ENCODE measurements around the gene KRT80.

The KRT80 gene

GRCh38 chr12:52210925-52211650 lies 19.3 kb upstream of the KRT80 start:
- DNase-seq (ENCODE audit: low spot score) = no peak

DNA sequence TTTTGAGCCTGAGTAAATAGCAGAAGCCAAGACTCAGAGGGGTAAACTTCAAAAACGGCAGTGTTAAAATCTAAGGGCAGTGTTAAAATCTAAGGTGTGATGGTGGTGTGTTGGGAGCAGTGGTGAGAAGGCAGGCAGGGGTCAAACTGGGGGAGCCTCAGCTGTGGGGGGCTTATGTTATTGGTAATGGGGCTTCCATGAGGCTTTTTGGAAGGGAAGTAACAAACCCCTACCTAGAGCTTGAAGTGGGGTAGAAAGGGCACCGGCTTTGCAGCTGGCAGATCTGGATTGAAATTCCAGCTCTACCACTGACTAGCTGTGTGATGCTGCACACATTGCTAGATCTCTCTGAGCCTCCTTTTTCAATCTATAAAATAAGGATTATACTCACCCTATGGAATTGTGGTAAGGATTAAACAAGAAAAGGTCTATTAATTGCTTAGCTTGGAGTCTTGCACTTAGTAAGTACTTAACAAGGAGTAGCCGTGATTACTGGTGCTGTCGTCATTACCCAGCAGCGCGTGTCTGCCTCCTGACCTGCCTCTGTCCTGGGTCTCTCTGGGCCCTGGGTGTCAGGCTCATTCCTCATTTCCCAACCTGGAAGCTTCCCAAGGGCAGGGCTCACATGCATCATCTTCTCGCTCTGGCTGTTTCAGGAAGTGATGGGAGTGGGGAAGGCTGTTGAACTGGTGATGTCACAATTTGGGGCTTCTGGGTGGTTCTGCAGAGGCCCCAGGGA lies 18.5 kb upstream of the KRT80 start:
- DNase-seq (ENCODE audit: low spot score) = no peak

- no peak for DNase-seq (ENCODE audit: low spot score)
Measured at GRCh38 chr12:52209321-52209720, 17.5 kb upstream of the KRT80 start.

DNA sequence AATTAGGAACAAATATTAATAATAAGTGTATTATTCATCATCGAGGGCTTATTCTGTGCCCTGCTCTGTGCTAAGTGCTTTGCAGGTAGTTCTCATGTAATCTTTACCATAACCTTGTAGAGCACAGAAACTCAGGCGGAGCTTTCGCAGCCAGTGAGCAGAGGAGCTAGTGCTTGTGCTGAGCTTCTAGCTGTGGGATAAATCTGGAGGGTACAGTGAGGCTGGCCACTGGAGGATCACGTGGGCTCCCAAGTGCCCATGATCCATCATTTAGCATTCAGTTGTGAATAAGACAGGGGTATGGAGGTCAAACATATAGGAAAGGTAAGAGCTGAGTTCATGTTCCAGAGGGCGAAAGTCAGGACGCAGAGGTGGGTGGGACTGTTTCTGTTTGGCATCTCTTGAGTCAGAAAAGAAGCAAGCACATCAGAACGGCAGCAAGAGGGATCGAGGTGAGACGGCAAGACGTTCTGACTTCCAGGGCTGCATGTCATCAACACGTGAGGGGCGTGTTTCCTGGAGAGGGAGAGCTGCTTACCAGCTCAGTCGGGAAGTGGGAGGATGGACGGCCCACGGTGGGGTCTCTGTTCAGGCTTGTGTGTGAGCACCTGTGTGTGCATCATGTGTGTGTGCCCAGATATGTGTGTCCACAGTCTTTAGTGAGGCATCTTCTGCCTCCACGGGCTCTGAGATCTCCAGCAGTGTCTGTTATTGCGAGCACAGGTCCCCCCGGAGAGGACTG lies 16.8 kb upstream of the KRT80 start:
- no peak for DNase-seq (ENCODE audit: low spot score)

DNA sequence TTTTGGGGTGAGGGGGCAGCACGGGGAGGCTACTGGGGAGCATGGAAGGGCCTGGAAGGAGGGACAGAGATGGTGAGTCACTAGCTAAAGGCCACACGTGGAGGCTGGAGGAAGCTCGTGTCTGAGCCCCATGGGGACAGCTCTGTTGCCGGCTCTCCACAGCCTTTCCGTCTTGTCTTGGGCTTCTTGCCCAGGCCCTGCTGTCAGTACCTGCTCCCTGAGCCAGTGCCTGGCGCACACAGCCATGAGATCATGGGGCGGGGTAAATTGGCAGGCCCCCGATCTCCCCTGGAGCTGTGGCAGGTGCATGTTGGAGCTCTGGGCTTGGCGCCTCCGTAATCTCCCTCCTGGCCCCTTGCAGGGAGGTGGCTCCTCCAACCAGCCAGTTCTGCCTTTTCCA lies 16.1 kb upstream of the KRT80 start:
- peak; percentile 77 for DNase-seq (ENCODE audit: low spot score)

DNA sequence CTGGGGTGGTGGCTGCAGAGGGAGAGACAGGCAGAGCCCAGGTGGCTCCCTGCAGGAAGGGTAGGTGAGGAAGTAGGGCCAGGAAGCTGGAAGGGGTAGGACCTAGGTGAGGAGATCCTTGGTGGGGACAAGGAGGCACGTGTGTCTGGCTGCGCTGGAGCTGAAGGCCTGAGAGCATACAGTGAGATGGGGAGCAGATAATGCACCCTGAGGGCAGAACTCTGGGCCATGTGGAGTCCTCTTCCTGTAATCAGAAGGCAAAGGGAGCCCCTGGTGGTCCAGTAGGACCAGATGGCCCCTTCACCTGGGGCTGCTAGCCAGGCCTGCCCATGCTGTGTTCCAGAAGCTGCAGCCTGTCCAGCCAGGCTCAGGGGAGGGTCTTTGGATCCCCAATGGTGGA lies 15.3 kb upstream of the KRT80 start:
- no peak for DNase-seq (ENCODE audit: low spot score)

GRCh38 chr12:52206304-52207040 lies 14.7 kb upstream of the KRT80 start:
- no peak for DNase-seq (ENCODE audit: low spot score)

DNA sequence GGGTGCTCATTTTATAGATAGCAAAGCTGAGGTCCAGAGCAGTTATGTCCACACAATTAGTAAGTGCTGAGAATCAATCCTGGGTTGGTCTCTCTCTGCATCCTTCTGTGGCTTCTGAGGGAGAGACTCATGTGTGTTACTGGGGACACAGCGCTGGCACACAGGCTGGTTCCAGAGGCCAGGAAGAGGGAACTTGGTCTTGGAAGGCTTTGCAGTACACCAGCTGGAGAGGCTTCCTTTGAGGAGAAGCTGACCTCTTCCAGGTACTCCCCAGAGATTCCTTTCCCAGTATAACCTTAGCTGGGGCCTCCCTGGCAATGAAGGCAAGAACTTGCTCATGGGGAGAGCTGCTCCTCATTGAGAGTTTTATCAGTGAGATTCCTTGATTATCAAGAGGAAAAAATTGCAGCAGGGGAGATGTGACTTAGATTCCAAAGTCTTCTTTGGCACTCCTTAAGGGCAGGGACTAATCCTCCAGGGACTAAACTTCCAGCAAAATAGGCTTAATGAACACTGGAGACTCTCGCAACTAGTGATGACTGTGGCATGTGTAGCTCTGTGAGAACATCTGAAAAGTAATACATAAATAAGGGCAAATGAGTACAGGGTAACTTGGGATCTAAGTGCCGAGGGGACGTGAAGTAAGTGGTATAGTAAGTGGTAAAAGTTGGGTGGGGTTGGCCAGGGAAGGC lies 13.9 kb upstream of the KRT80 start:
- DNase-seq (ENCODE audit: low spot score) = no peak

DNA sequence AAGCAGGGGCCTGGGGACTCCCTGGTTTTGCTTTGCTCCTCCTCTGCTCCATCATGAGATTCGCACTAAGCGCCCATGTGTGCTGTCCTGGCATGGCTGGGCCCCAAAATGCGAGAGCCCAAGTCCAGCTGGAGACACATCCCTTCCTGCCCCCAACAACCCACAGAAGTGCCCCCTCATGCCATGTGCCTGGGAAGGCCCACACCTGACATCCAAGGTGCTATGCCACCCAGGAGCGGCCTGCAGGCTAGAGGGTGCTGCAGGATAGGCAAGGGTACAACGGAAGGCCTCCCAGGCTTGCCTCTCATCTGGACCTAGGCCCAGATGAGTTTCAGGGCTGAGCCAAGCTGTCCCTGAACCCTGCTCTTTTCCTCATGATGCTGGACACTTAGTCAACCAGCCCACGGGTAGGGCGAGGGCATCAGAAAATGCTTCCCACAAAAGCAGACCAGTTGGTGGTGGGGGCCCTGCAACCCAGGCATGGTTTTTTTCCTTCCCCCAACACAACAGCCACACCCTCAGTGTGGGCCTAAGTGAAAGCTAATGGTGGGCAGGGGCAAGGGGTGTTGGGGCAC lies 13.2 kb upstream of the KRT80 start:
- DNase-seq (ENCODE audit: low spot score) = no peak

- no peak for DNase-seq (ENCODE audit: low spot score)
Measured at GRCh38 chr12:52204095-52204930, 12.5 kb upstream of the KRT80 start.

DNA sequence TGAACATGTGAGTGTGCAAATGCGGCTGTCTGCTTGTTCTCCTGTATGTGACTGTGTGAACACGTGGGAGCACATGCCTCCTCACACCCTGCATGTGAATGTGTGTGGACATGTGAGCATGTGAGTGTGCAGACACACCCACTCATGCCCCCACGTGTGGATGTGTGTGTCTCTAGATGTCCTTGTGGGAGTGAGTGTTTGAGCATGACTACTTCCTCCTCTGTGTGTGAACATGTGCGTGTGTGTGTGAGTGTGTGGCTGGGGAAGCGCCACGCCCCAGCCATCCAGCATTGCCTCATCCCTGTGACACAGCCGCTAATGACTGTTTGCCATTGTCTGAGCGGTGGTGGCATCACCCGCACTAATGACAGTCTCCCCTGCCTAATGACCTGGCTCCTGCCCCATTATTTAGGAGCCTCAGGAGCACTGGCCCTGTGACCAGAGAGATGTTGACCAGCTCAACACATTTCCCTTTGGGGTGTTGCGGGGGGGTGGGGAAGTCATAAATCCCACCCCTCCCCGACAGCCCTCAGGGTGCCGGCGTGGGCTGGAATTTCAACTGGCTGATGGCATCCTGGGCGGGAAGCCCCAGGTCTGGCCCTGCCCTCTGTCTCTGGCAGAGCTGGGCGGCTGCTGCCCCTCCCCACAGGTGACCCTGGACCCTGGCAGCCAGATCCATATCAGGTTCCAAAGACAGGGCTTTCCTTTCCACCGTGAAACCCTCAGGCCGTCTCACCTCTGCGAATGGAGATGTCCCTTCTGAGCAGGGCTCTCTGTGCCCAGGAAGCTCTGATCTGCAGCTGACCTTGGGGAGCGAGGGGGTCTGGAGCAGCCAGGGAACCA lies 11.5 kb upstream of the KRT80 start:
- no peak for DNase-seq (ENCODE audit: low spot score)

- no peak for DNase-seq (ENCODE audit: low spot score)
Measured at GRCh38 chr12:52202361-52203078, 10.7 kb upstream of the KRT80 start.

DNA sequence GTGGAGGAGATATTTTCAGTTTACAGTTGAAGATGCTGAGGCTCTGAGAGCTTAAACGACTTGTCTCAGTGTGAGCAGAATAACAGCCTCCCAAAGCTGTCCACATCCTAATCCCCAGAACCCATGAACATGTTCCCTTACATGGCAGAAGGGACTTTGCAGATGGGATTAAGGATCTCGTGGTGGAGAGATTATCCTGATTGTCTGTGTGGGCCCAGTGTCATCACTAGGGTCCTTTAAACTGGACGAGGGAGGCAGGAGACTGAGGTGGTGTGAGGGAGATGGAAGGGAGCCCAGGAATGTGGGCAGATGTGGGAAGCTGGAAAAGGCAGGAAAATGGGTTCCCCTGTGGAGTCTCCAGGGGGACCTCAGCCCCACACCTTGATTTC lies 9.6 kb upstream of the KRT80 start:
- no peak for DNase-seq (ENCODE audit: low spot score)

DNA sequence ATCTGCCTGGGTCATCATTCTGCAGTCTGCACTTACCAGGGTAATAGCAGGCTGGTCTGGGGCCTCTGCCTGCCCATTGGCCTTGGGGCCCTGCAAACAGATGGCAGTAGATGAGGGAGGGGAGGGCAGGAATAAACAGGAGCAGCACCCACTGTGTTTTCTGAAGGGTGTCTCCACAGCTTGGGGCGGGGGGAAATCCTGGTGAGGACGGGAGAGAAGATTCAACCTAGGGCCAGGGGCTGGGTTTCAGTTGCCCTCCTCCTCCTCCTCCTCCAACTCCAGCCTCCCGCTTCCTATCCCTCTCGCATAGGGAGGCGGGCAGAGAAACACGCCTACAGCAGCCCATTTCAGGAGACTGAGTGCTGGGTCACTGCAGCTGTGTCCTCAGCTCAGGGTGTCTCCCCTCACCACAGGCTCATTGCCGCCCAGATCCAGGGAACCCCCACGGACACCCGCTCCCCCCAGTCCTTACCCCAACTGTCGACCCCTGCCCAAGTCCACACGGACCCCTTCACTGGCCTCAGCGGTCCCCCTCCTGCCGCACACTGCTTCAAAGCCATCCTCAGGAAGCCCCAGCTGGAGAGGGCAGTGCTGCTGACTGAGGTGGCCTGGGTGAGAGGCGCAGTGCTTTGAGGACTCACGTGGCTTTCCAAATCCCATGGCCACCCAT lies 9.1 kb upstream of the KRT80 start:
- DNase-seq (ENCODE audit: low spot score) = no peak

GRCh38 chr12:52200086-52200780 lies 8.4 kb upstream of the KRT80 start:
- no peak for DNase-seq (ENCODE audit: low spot score)

DNA sequence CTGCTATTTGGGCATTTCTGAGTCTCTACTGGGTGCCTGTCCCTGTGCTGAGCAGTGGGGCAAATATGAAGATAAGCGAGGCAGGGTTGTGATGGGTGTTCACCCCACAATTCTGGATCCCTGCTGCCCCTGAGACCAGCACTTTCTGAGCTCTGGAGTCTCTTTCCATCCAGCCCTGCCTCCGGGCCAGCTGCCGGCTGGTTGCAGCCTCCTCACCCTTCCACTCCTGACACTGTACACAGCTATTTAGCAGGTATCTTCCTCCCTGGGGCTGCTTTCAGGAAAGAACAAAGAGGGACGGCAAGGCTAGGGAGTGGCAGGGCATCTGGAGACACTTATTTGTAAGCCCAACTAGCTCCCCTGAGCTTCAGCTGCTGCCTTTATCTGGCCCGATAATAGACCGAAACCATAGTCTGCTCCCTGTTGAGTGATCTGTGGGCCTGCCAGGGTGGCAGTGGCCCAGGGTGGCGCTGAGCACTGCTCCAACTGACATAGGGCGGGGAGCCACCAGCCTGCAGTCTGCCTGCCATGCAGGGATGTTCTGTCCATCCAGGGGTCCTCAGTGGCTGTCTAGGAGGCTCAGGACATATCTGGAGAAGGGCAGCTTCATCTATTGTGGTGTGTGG lies 7.6 kb upstream of the KRT80 start:
- no peak for DNase-seq (ENCODE audit: low spot score)
